Fibroblast of lung (primary cell): Measurements from ENCODE around the gene KICS2. TPM values are rescaled to one million over a fixed set of nuclear protein-coding genes. Genes with fewer than 3 reads are reported as not detected.

ENCODE experiments used
- DNase-seq, 2 donors: peaks; one replicate each; pipeline versions ENCODE4 v3.0.0 to v3.0.0-alpha.2; 2010; ENCODE audit warnings: low read depth in 2 of 2
- H2AFZ ChIP-seq: 2 replicates; pipeline ENCODE4 v1.5.1; 2012; ENCODE audit warnings: low read length, control low read depth, inconsistent platforms
- H3K27ac ChIP-seq: 2 replicates; pipeline ENCODE4 v1.5.1; 2011; ENCODE audit warnings: low read length, control low read depth; ENCODE audit not compliant: insufficient read depth
- H3K27me3 ChIP-seq: 2 replicates; pipeline ENCODE4 v1.5.1; 2011; ENCODE audit warnings: mild to moderate bottlenecking, low read length; ENCODE audit not compliant: control insufficient read depth, insufficient read depth
- H3K36me3 ChIP-seq: 2 replicates; pipeline ENCODE4 v1.5.1; 2011; ENCODE audit warnings: low read length; ENCODE audit not compliant: control insufficient read depth, insufficient read depth
- H3K4me1 ChIP-seq: 2 replicates; pipeline ENCODE4 v1.5.1; 2011; ENCODE audit warnings: low read length; ENCODE audit not compliant: control insufficient read depth, insufficient read depth; ENCODE audit errors: extremely low read depth
- H3K4me2 ChIP-seq: 2 replicates; pipeline ENCODE4 v1.5.1; 2011; ENCODE audit warnings: low read length, control low read depth; ENCODE audit not compliant: insufficient read depth; ENCODE audit errors: extremely low read depth
- H3K4me3 ChIP-seq, 4 experiments: fragments of 200-600 bp in 1 of 4; sonication (generic) in 1 of 4; replicated peaks in 1 of 4; 2 replicates each; pipeline ENCODE4 v1.5.1; 2011 to 2016; ENCODE audit warnings: low read length in 4 of 4, low read depth in 3 of 4, mild to moderate bottlenecking in 3 of 4, control low read depth in 2 of 4, inconsistent platforms in 1 of 4, mixed read lengths in 1 of 4; ENCODE audit not compliant: insufficient read depth in 1 of 4; ENCODE audit errors: control extremely low read depth in 1 of 4
- H3K79me2 ChIP-seq: 2 replicates; pipeline ENCODE4 v1.5.1; 2012; ENCODE audit warnings: mild to moderate bottlenecking, low read length, inconsistent platforms; ENCODE audit not compliant: control insufficient read depth, insufficient read depth
- H3K9ac ChIP-seq: 2 replicates; pipeline ENCODE4 v1.5.1; 2011; ENCODE audit warnings: mild to moderate bottlenecking, low read length, control low read depth; ENCODE audit not compliant: insufficient read depth
- H3K9me3 ChIP-seq: 2 replicates; pipeline ENCODE4 v1.5.1; 2012; ENCODE audit warnings: low read depth, low read length; ENCODE audit not compliant: control insufficient read depth, insufficient read depth
- H4K20me1 ChIP-seq: 2 replicates; pipeline ENCODE4 v1.5.1; 2011; ENCODE audit warnings: low read length; ENCODE audit not compliant: control insufficient read depth, insufficient read depth; ENCODE audit errors: extremely low read depth
- EZH2 ChIP-seq: IDR thresholded peaks from 2 replicates; pipeline ENCODE4 v1.5.1; 2012; ENCODE audit warnings: low read length, control low read depth, mild to moderate bottlenecking; ENCODE audit errors: missing control alignments
- polyA plus RNA-seq, 2 donors: library from polyadenylated mRNA; depleted of rRNA in 1 of 2; stranded (reverse) in 1 of 2; unstranded in 1 of 2; fragments of >200 nt; gene quantifications; 2 replicates each; pipeline ENCODE4 v1.2.1, GENCODE V29; 2011 to 2012; ENCODE audit warnings: missing spikeins in 1 of 2
- total RNA-seq: library from RNA; depleted of rRNA; stranded (reverse); fragments of >200 nt; gene quantifications from 2 replicates; pipeline ENCODE4 v1.2.1, GENCODE V29; 2014
- TF ChIP-seq, protein P1 (sequence below), 2 donors: IDR thresholded peaks in 1 of 2; conservative IDR thresholded peaks in 1 of 2; 1 replicate in 1 of 2; 2 replicates in 1 of 2; pipeline ENCODE4 v1.5.1; 2011 to 2012; ENCODE audit warnings: low read length in 2 of 2, control low read depth in 1 of 2, inconsistent platforms in 1 of 2, low read depth in 1 of 2, mild to moderate bottlenecking in 1 of 2

KICS2 gene
- total and polyA plus RNA-seq, 2 donors (not counting 1 experiment from before 2014, with no cell fraction given), result 3.2 to 9.7 TPM

DNA sequence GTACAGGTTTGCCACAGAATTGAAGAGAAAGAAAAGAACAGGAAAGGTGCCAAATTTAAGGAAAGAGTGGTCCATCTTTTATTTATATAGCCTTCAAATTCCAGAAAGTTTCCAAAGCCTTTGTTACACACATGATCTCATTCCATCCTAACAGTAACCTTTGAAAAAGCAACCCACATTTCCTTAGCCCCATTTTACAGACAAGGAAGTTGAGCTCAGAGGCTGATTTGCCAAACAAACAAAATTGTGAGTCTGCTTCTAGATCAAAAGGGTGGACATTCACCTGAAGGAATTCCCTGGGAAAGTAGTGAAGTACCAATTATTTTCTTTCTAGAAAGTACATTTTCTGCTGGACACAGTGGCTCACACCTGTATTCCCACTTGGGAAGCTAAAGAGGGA lies 32.0 kb downstream of the KICS2 start:
- peaks cover 3% of the 10 kb centered on the region for H3K36me3 ChIP-seq
- peaks cover 13% of the 10 kb centered on the region for H3K4me1 ChIP-seq
- H4K20me1 ChIP-seq, result no peaks in the 10 kb centered on the region
- no peak overlapping the region for H2AFZ ChIP-seq
- H3K27me3 ChIP-seq, result no peaks in the 10 kb centered on the region
- no peak overlapping the region for H3K9ac ChIP-seq
- no peak overlapping the region for H3K27ac ChIP-seq
- no peak overlapping the region for H3K4me2 ChIP-seq
- no peak for DNase-seq
- no peak overlapping the region for H3K4me3 ChIP-seq
- TF ChIP-seq, protein P1, sequence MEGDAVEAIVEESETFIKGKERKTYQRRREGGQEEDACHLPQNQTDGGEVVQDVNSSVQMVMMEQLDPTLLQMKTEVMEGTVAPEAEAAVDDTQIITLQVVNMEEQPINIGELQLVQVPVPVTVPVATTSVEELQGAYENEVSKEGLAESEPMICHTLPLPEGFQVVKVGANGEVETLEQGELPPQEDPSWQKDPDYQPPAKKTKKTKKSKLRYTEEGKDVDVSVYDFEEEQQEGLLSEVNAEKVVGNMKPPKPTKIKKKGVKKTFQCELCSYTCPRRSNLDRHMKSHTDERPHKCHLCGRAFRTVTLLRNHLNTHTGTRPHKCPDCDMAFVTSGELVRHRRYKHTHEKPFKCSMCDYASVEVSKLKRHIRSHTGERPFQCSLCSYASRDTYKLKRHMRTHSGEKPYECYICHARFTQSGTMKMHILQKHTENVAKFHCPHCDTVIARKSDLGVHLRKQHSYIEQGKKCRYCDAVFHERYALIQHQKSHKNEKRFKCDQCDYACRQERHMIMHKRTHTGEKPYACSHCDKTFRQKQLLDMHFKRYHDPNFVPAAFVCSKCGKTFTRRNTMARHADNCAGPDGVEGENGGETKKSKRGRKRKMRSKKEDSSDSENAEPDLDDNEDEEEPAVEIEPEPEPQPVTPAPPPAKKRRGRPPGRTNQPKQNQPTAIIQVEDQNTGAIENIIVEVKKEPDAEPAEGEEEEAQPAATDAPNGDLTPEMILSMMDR (conservative IDR thresholded peaks at IDR 0.05 in 1 of 2, IDR thresholded peaks at IDR 0.05 in 1 of 2; ENCODE audit: low read depth in 1 of 2, low read length in 2 of 2), result no peak
- no peak for TF ChIP-seq EZH2
- no peaks in the 10 kb centered on the region for H3K79me2 ChIP-seq
- no peaks in the 10 kb centered on the region for H3K9me3 ChIP-seq

DNA sequence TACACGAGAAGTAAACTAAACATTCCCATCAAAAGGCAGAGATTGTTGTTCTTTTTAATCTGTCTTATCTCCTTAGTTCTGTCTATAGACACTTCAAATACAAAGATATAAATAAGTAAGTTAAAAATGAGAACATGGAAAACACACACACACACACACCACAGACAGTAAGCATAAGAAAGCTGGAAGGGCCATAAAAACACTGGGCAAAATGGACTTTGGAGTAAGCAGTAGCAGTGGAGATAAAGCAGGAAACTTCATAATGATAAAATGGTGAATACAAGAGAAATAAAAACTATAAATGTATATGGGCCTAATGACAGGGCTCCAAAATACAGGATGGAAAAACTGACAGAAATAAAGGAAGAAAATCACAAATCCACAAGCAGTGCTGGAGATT lies 32.6 kb downstream of the KICS2 start:
- Histone ChIP-seq H3K4me3 (no peak overlapping the region), H3K79me2 (no peaks in the 10 kb centered on the region), H3K9me3 (no peaks in the 10 kb centered on the region), H3K36me3 (peaks cover 3% of the 10 kb centered on the region), H3K4me2 (no peak overlapping the region), H3K27ac (no peak overlapping the region), H2AFZ (no peak overlapping the region), H3K27me3 (no peaks in the 10 kb centered on the region), H3K9ac (no peak overlapping the region), H4K20me1 (no peaks in the 10 kb centered on the region), H3K4me1 (peaks cover 13% of the 10 kb centered on the region)
- TF ChIP-seq EZH2, result no peak
- TF ChIP-seq, protein P1 (conservative IDR thresholded peaks at IDR 0.05 in 1 of 2, IDR thresholded peaks at IDR 0.05 in 1 of 2; ENCODE audit: low read depth in 1 of 2, low read length in 2 of 2), result no peak
- DNase-seq, result no peak

DNA sequence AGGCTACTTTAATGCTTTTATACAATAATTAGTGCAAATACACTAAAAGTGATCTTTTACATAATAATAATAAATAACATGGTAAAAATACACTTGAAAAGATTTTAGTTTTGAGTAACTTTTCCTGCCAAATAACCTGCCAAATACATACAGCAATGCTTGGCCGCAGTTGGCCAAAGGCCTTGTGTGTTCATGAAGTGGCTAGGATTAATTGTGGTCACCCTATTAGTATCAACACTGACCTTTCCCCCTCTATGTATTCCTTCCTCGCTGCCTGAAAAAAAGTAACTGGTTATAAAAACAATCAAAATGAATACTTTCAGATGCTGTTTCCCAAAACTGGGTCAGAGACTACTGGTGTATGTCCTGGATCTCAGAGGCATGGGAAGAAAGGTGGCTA lies 34.3 kb downstream of the KICS2 start:
- H3K4me2 ChIP-seq, result no peak overlapping the region
- peak overlapping the region; percentile 52 for H3K27ac ChIP-seq

More for the DNA sequence above, 34.3 kb downstream of the KICS2 start:
- peak in 1 of 2 donors; percentile 62 for DNase-seq
- H3K9me3 ChIP-seq, result no peaks in the 10 kb centered on the region
- no peaks in the 10 kb centered on the region for H3K27me3 ChIP-seq
- H3K9ac ChIP-seq, result no peak overlapping the region
- H4K20me1 ChIP-seq, result no peaks in the 10 kb centered on the region
- no peak overlapping the region for H2AFZ ChIP-seq
- no peak for TF ChIP-seq EZH2
- TF ChIP-seq, protein P1 (conservative IDR thresholded peaks at IDR 0.05 in 1 of 2, IDR thresholded peaks at IDR 0.05 in 1 of 2; ENCODE audit: low read depth in 1 of 2, low read length in 2 of 2), result no peak
- no peaks in the 10 kb centered on the region for H3K79me2 ChIP-seq
- no peaks in the 10 kb centered on the region for H3K36me3 ChIP-seq
- H3K4me3 ChIP-seq, result no peak overlapping the region
- peaks cover 13% of the 10 kb centered on the region for H3K4me1 ChIP-seq
